KG1 (cell line): ENCODE measurements around the gene PALLD.

Source experiments
- DNase-seq: peaks from one replicate; lab custom pipeline; 2025; lab: John Stamatoyannopoulos, UW

Gene PALLD

DNA sequence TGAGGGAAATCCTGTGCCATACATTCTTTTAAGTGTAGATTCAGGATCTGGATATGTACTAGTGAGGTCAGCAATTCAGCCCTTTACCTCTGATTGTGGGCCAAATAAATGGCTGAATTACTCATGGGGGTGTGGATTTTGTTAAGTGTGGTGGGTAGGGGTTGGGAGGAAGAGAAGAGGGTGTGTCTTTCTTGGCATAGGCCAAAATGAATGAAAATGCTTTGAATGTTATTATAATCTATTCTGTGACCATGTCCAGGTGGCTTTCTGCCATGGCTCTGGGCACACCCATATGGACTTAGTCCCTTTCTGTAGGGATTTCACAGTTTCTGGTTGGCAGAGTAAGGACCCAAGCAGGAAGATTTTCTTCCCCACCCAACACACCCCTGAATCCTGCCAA is 268.9 kb downstream of the PALLD start:
- DNase-seq, result no peak

DNA sequence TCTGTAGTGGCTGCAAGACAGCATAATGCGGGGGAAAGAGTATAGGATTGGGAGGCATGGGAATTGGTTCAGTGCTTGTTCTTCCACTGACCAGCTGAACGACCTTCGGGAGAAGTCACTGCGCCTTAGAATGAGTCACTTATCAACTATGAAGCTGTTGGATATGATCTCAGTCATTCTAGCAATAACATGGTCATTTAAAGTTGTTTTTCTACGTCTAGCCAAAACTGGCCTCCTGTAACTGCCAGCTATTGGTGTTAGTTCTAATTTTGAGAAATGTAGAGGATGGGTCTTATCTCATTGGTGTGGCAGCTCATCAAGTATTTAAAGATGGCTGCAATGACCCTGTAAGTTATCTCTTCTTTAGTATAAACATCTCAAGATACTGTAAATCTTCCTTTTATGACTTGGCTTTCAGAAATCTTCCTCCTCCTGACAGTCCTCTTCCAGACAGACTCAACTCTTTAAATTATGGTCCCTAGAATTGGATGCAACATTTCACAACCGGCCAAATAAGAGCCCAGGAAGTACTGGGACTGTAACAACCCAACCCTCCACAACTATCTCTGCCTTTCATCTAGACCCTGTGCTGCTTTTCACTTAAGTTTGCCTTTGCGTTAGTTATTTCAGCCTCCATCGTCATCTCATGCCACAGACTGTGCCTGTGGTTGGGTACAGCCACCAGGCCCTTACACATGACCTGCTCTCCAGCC is 269.9 kb downstream of the PALLD start:
- DNase-seq, result no peak

DNA sequence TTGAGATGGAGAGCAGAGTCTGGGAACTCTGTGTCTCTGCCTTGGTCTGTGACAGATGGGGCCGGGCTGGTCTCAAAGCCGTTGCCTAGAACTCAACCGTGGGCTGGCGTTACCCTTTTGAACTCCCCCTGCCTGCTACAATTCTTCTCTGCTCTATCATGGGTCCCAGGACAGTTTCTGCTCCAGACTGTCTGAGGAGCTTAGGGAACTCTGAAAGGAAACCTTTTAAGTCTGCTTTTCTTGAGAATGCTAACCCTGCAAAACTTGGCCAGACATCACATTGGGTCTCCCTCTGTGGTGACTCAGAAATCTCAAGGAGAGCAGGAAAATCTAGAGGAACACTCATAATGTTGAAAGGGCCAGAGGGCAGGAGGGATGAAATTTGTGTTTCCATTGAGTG is 272.6 kb downstream of the PALLD start:
- no peak for DNase-seq

DNA sequence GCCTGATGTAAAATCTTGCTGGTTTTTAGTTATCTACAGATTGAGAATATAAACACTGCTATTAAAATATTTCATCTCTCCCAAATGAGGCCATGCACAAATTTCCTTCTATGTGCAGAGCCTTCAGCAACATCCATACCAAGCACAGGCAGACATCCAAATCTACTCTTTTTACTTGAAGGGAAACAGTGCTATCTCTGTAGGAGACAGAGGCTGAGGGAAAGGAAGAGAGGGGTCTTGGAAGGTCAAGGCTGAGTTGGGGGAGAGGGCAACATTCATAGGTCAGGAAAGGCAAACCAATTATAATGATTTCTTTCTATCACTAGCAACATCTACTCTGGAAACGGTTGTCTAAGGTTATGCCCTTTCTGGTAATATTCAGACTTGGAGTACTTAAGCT is 273.0 kb downstream of the PALLD start:
- DNase-seq, result no peak

DNA sequence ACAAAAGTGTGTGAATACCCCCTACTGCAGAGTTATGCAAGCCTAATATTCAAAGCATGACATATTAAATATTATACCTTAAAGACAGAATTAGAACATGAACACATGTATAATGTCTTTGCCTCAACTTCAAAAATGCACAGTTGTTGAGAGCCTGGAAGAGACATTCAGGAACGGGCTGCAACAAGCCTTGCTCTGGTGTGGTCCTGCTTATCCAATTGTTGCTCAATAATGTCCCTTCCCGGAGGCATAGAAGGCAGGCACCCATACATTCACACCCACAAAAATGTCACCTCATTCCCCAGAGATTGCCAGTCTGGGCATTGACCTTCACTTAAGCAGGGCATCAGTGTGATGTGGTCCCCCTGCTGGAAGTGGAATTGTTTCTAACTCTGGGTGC is 274.4 kb downstream of the PALLD start:
- no peak for DNase-seq

DNA sequence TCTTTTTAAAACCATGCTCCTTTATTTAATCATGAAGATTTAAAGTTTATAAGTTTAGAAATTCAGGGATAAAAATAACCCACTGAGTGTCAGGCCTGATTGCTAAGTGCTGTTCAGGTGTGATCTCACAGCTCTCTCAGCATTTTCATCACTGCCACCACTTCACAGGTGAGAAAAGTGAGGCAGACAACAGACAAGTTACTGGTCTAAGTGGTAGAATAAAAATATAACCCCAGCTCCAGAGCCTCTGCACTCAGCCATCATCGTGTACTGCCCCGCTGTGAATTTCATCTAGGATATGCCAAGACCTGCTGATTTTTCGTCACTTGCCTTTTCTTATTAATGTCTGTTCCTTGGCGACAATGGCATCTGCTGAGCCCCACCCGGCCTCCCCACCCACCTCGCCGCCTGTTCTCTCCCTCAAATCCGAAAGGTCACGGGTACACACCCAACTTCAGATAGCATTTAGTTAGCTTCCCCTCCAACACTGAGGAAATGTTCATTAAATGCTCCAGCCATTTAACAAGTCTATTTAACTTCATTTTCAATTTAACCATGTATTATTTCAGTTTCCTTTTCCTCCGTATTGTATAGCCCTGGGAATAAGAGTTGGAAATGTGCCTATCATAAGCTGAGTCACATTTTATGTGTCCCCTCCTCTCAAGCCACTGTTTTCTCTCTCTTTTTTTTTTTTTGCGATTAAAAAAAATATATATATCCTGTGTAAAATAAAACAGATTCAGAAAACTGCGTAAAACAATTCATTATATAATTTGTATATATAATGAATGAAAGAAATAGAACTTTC is 276.7 kb downstream of the PALLD start:
- DNase-seq, result no peak

DNA sequence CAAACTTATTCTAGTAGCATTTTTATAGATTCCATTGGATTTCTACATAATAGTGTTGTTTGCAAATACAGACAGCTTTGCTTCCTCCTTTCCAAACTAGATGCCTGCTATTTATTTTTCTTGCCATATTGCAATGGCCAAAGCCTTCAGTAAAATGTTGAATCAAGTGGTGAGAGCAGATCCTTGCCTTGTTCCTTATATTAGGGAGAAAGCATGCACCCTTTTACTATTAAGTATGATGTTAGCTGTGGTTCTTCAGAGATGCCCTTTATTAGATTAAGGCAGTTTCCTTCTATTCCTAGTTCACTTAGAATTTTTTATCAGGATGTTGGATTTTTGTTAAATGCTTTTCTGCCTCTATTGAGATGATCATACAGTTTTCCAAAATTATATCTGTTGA is 279.5 kb downstream of the PALLD start:
- DNase-seq, result no peak

DNA sequence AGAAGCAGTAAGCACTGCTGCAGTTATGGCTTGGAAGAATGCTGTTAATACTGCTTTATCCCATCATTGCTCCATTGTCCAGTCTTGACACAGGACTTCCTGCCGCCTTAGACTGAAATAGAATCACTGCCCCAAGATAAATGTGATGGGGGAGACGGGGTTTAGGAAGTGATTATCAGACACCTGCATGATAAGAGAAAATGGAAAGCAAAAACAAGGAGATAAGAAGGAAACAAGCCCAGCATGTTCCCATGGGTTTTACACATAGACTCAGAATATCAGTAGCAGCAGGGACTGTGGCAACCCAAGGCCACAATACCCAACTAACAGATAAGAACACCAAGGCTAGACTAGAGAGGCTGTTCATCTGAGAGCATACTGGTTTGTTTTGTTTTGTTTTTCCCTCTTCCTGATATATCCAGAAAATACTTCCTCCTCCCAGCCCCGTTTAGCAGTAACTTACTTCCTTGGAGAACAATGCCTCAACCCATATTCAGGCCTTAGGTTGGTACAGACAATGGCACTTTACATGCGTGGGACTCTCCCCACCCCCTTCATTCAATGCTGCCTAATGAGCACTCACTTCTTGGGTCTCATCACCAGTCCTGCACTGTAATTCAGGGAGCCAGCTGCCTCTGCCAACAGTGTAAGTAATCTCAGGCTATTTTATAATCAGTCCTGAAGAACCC is 280.6 kb downstream of the PALLD start:
- DNase-seq, result no peak

DNA sequence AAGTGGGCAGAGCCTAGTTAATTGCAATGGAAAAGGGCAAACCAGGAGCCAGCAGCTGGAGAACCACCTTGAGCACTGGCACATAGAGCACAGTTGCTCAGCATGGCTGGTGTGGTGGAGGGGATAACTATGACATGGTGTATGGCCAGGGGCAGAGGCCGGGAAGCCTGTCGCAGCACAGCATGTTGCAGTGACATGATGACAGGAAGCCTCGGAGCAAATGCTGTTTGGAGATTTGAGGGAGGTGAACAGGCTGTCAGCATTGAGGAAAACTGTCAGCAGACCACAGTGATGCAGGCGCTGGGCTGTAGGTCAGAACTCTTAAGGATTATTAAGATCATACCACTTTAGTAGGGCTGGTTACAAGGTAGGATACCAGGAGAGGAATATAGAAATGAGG is 284.5 kb downstream of the PALLD start:
- DNase-seq, result no peak

DNA sequence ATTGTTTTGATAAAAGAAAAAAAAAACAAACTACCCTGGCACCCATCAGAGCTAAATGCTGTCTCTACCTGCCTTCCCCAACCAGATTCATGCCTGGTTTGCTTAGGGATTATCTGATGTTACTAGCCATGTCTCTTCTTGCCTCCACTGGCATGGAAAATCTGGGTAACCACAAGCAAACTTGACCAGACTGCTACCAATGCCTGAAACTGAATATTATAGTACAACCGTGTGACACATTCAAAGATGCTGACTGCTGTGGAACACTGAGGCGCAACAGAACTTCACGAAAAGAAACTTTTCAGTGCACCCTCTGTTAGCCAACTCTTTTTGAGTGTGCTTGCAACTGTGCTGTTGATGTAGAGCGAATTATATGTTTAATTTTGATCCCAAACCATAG is 285.1 kb downstream of the PALLD start:
- no peak for DNase-seq

DNA sequence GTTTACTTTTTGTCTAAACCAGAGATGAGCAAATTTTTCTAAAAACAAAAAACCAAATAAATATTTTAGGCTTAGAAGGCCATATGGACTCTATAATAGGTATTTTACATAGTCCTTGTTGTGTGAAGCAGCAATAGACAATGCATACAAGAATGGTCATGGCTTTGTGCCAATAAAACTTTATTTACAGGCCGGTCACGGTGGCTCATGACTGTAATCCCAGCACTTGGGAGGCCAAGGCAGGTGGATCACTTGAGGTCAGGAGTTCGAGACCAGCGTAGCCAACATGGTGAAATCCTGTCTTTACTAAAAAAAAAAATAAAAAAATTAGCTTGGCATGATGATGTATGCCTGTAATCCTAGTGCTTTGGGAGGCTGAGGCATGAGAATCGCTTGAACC is 285.6 kb downstream of the PALLD start:
- DNase-seq, result no peak

DNA sequence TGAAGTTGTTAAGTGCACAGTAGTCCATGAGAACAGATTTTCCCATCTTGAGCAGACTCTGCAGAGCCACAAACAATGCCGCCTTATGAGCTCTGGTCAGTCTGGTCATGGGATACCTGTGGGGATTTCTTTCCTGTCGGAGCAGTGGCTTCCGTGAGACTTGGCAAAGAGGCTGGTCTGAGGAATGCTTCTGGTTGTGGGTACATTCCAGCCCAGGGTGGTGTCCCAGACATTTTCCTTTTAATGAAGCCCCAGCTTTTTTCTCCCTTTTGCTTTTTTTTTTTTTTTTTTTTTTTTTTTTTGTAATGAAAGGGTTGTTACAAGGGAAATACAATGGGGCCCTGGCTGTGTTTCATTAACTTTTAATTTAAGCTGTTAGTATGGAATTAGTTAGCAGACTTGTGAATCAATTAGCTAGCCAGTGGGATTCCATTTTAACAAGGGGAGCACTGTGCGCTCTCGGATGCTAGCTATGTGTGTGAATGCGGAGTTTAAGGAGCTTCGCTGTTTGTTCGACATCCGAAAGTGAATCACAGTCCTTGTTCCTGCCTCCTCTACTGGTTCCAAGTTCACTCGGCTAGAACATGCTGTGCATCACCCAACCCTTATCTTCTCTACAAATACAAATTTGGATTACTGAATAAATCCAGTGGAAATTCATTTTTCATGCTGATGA is 288.1 kb downstream of the PALLD start:
- DNase-seq, result no peak

DNA sequence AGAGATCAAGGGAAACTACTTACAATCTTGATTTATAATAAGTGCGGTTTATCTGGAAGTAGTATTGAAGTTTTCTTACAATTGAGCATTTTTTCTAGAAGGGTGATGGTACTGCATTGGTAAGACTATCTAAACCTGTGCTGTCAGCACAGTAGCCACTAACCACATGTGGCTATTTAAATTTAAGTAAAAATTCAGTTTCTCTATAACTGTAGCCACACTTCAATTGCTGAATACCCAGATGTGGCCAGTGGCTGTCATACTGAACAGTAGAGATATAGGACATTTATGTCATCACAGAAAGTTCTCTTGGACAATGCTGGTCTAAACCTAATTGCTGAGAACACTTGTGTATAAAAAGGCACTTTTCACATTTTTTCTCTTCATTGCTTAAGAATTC is 290.5 kb downstream of the PALLD start:
- DNase-seq, result no peak

DNA sequence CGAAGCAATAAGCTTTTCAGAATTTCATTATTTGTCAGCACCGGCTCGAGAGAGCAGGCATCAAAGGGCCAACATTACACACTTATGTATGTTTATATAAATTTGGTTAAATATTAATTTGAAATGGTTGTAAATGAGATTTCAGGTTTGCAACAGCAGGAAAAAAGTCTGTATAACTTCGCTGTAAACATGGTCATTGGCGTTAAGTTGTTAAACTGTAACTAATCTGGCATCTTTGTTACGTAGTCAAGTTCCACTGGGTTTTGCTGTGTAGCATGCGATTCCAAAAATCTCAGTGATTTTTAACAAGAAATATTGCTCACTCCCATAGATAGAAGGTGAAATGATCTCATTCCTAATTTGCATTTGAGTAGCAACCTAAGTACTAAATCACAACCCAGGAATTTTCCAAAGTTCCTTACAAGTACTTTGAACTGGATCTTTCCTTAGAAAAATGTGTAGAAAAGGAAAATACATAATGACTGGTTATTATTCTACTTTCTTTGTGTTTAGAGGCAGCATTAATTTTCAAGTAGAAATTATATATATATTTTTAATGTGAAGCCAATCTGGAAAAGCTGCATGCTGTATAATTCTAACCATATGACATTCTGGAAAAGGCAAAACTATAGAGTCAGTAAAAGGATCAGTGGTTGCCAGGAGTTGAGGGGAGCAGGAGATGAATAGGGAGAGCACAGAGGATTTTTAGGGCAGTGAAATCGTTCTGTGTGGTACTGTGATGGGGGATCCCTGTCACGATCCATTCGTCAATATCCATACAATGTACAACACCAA is 291.1 kb downstream of the PALLD start:
- DNase-seq, result no peak

DNA sequence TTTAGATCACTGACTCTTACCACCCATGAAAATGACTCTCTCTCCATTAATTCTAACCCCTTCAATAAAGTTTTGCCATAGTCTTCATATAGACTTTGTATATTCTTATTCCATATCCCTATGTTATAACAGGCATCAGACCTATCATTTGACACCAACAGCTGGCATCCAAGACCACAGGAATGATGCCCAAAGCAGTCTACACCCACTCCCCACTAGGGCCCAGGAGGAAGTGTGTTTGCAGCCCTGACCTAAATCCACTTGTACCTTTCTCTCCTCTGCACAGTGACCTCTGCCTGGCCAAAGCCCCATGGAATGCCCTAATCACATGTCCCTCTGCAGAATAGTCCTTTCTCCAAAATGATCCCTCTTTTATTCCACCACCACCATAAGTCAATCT is 294.0 kb downstream of the PALLD start:
- DNase-seq, result no peak

DNA sequence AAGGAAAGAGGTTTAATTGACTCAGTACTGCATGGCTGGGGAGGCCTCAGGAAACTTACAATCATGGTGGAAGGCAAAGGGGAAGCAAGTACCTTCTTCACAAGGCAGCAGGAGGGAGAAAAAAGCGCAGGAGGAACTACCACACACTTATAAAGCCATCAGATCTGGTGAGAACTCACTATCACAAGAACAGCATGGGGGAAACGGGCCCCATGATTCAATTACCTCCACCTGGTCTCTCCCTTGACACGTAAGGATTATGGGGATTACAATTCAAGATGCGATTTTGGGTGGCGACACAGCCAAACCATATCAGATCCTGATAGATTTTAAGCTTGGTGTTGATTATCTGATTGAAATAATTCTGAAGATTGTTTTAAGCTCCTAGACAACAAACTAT is 294.5 kb downstream of the PALLD start:
- DNase-seq, result no peak

DNA sequence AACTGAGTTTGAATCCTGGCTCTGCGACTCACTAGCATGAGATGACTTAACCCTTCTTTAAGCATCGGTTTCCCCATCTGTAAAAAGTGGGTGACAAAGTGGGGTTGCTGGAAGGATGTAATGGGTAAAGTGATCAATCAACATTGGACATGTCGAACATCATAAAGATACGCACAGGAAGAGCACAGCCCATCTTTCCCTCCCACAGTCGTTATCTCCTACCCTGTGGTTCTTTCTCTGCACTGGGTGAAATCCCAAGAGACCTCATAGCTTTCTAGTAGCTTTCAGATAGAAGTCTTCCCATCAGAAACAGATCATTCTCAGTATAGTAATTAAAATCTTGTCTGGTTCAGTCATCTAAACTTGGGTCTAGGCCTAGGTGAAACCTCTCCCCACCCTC is 296.7 kb downstream of the PALLD start:
- DNase-seq, result no peak

DNA sequence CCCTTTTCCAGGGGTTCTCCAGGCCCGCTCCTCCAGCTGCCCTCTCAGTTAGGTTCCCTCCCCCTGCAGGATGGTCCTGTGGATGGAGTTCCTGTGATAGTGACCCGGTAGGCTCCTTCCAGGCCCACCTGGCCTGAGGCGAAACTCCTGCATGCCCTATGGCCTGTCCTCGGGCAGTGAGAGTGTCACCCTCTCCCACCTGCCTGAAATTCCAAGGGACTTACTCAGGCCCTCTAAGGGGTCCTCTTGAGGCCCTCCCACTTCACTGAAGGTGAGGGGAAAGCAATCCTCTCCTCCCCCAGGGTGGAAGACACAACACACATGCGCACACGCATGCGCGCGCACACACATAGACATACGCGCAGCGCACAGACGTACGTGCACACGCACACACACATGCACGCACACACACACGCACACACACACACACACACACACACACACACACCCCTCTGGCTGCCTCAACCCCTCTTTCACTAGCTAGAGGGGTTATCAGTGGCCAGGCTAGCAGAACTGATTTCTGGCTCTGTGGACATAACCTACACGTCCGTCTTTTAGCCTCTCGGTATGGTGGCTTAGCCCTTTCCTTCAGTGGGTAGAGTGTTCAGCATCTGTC is 297.3 kb downstream of the PALLD start:
- DNase-seq, result no peak

DNA sequence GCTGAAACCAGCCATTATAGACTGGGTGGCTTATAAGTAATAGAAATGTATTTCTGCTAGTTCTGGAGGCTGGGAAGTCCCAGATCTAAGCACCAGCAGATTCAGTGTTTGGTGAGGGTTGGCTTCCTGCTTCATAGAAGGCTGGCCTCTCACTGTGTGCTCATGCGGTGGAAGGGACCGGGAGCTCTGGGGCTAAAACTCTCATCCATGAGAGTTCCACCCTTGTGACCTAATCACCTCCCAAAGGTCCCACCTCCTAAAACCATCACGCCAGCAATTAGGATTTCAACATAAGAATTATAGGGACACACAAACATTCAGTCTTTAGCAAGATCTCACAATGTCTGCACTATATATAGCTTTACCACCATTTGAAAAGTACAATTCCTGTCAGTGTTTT is 298.0 kb downstream of the PALLD start:
- no peak for DNase-seq

DNA sequence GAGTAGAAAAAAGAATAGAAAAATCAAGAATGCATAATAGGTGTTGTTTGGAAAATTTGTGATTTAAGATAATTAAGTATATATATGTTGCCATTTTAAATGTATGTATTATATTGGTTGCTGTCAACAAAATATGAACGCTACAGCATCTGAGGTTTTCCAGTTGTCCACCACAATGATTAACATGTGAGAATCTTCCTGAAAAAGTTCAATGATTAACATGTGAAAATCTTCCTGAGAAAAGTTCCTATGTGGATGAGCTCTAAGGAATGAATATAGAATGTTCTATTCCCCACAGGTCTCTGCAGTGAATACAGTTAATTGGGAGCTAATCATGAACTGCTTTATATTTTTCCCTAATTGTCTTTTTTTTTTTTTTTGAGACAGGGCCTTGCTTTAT is 298.5 kb downstream of the PALLD start:
- no peak for DNase-seq

DNA sequence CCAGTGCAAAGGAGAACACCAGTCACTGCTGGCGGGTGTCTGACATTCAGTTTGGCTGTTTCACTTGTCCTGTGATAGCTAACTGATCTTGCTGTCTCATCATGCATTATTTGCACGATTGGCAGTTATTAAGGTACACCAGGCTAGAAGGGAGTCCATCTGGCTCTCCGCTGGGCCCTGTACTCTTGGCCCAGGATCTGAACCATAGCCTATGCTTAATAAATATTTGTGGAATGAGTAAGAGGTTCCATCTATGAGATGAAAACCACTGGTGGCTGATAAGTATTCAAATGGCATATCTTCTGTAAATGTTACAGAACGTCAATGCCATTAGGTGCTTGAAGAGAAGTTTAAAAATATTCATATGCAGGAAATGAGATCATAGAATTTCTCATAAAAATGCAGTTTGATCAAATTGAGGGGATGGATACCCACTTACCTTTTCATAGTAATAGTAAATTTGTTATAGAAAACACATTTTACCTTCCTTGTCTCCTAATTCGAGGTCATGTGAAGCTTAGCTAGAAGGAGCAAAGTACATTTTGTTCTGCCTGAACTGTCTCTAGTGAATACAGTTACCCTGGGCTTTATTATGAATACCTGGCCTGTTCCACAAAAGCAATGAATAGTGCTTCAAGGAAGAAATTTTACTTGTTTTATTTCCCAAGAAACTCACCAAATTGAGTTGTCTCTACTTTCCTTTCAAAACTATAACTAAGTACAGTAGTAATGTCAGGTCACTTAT is 299.7 kb downstream of the PALLD start:
- DNase-seq, result no peak
